ENCODE data around the gene F3.
"Not testable (repeated sequence)": the region's sequence is repeated elsewhere in the genome, so short reads cannot be mapped to it uniquely, and the experiment has no call there.

The F3 gene

GRCh38 chr1:94541246-94542087 lies at the start of gene F3:
F3 (minus strand) TSS chr1:94541759; CDS start chr1:94541636, 123 bp downstream.
- peak; percentile 71 for DNase-seq

GRCh38 chr1:94590203-94591137 lies 48.9 kb upstream of the F3 start:
- DNase-seq: no peak

- no peak for DNase-seq
These were observed 48.2 kb upstream of the F3 start for GRCh38 chr1:94589728-94590127.

GRCh38 chr1:94582565-94582964 lies 41.0 kb upstream of the F3 start:
- no peak for DNase-seq

GRCh38 chr1:94580367-94581115 lies 39.0 kb upstream of the F3 start:
- DNase-seq: no peak

GRCh38 chr1:94579876-94580294 lies 38.3 kb upstream of the F3 start:
- no peak for DNase-seq

- DNase-seq: no peak
These were observed 37.3 kb upstream of the F3 start for GRCh38 chr1:94578856-94579255.

- not testable (repeated sequence) for DNase-seq
These were observed 32.4 kb upstream of the F3 start for GRCh38 chr1:94573917-94574316.

GRCh38 chr1:94572780-94573179 lies 31.2 kb upstream of the F3 start:
- DNase-seq: no peak

GRCh38 chr1:94570965-94571364 lies 29.4 kb upstream of the F3 start:
- not testable (repeated sequence) for DNase-seq

GRCh38 chr1:94568806-94569205 lies 27.2 kb upstream of the F3 start:
- DNase-seq: not testable (repeated sequence)

GRCh38 chr1:94567975-94568607 lies 26.5 kb upstream of the F3 start:
- DNase-seq: not testable (repeated sequence)

GRCh38 chr1:94566436-94566835 lies 24.9 kb upstream of the F3 start:
- DNase-seq: not testable (repeated sequence)

- no peak for DNase-seq
These were observed 24.3 kb upstream of the F3 start for GRCh38 chr1:94565901-94566300.

GRCh38 chr1:94562519-94563260 lies 21.1 kb upstream of the F3 start:
- no peak for DNase-seq

GRCh38 chr1:94560333-94560732 lies 18.8 kb upstream of the F3 start:
- DNase-seq: no peak

- no peak for DNase-seq
These were observed 18.4 kb upstream of the F3 start for GRCh38 chr1:94559921-94560320.

- DNase-seq: no peak
These were observed 13.5 kb upstream of the F3 start for GRCh38 chr1:94555091-94555490.

GRCh38 chr1:94554580-94554979 lies 13.0 kb upstream of the F3 start:
- no peak for DNase-seq

GRCh38 chr1:94553931-94554330 lies 12.4 kb upstream of the F3 start:
- DNase-seq: no peak

- DNase-seq: no peak
These were observed 11.8 kb upstream of the F3 start for GRCh38 chr1:94553323-94553730.

All from GDM1 (cell line).